Endodermal cell (in vitro differentiated cells): ENCODE data around the gene CYP19A1. TPM values are rescaled to one million over a fixed set of nuclear protein-coding genes. Genes with fewer than 3 reads are reported as not detected.

Source experiments
- DNase-seq: peaks from one replicate; pipeline ENCODE4 v3.0.0-alpha.2; 2017
- H3K27ac ChIP-seq: 2 replicates; pipeline ENCODE4 v1.5.1; 2013; ENCODE audit warnings: mild to moderate bottlenecking, low read depth, low read length, moderate library complexity
- H3K27me3 ChIP-seq: 2 replicates; pipeline ENCODE4 v1.6.1; 2013; ENCODE audit warnings: mild to moderate bottlenecking, low read length, moderate library complexity; ENCODE audit not compliant: insufficient read depth, control insufficient read depth, poor library complexity, severe bottlenecking
- H3K36me3 ChIP-seq: 2 replicates; pipeline ENCODE4 v1.7.0; 2013; ENCODE audit warnings: mild to moderate bottlenecking, low read length, moderate library complexity; ENCODE audit not compliant: control insufficient read depth, insufficient read depth
- H3K4me1 ChIP-seq: one replicate; pipeline ENCODE4 v1.7.0; 2013; ENCODE audit warnings: low read length; ENCODE audit not compliant: control insufficient read depth, insufficient read depth
- H3K4me3 ChIP-seq: 2 replicates; pipeline ENCODE4 v1.5.1; 2013; ENCODE audit warnings: mild to moderate bottlenecking, low read length, moderate library complexity
- H3K9ac ChIP-seq: 2 replicates; pipeline ENCODE4 v1.6.1; 2013; ENCODE audit warnings: mild to moderate bottlenecking, low read length, moderate library complexity; ENCODE audit not compliant: poor library complexity, severe bottlenecking; ENCODE audit errors: extremely low read depth
- H3K9me3 ChIP-seq: 2 replicates; pipeline ENCODE4 v1.6.1; 2013; ENCODE audit warnings: mild to moderate bottlenecking, low read length, moderate library complexity; ENCODE audit not compliant: control insufficient read depth
- H3K27ac Mint-ChIP-seq: 2 replicates; pipeline ENCODE4 v1.8.0; 2020; ENCODE audit warnings: mixed read lengths
- H3K27me3 Mint-ChIP-seq: 2 replicates; pipeline ENCODE4 v1.8.0; 2021; ENCODE audit warnings: mild to moderate bottlenecking, mixed read lengths; ENCODE audit not compliant: insufficient read depth
- H3K36me3 Mint-ChIP-seq: 2 replicates; pipeline ENCODE4 v1.8.0; 2020; ENCODE audit warnings: low read depth, mixed read lengths
- H3K4me1 Mint-ChIP-seq: 2 replicates; pipeline ENCODE4 v1.8.0; 2020; ENCODE audit warnings: mixed read lengths
- H3K4me3 Mint-ChIP-seq: 2 replicates; pipeline ENCODE4 v1.8.0; 2020; ENCODE audit warnings: mild to moderate bottlenecking, moderate library complexity, mixed read lengths
- H3K9me3 Mint-ChIP-seq: 2 replicates; pipeline ENCODE4 v1.8.0; 2020; ENCODE audit warnings: mild to moderate bottlenecking, mixed read lengths
- WGBS, 2 experiments: methylation state at CpG; one replicate each; pipeline versions ENCODE4 v1.1.5 to v1.1.7; 2013; ENCODE audit warnings: missing lambda C conversion rate in 2 of 2, mixed read lengths in 1 of 2; ENCODE audit not compliant: insufficient coverage in 1 of 2, insufficient read length in 1 of 2; 5-methylcytosine and 5-hydroxymethylcytosine counted together
- total RNA-seq, 2 donors: library from RNA; stranded (reverse); fragmentation: NEBNext Ultra II Directional in 1 of 2; extraction: Animal tissue kit (Norgen Biotek cat#: 25700) in 1 of 2; gene quantifications; 2 replicates in 1 of 2; 3 replicates in 1 of 2; pipeline ENCODE4 v1.2.1, GENCODE V29; 2021
- TF ChIP-seq, protein P1 (sequence below): fragments of 200-600 bp; sonication (generic); conservative IDR thresholded peaks from 2 replicates; pipeline ENCODE4 v1.5.0; 2021; ENCODE audit warnings: antibody characterized with exemption, mild to moderate bottlenecking

CYP19A1 gene
- total RNA-seq, 2 donors from 2014 or later, result not detected

DNA sequence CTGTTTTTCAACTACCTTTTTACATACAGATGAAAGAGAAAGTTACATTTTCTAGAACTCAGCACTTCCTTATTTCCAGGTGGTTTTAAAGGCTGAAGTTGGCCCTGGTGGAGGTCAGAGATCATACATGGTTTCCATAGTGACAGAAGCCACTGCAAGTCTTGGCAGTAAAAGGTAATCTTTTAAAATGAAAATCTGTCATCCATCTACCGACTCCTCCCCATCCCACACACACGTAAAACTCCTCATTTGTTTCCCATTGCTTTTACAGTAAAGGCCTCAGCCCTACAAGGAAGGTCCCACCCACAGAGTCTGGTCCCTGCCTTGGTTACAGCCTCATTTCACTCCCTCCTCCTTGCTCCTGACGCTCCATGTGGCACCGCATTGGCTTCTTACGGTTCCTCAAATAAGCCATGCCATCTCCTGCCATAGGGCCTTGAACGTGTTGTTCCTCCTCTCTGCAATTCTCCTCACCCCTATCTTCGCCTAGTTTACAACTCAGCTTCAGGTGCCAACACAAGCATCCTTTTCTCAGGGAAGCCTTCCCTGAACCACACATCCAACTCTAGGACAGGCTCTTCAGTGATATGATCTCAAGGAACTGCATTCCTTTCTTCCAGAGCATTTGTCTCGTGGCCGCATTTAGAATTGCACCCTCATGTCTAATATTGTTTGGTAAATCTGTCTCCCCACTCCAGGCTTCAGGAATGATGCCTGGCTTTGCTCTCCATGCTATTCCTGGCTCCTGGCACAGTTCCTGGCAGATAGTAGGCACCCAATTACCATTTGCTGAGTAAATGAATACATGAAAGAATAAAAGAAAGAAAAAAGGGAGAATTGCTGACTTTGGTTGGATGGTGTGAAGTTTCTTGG is 2.6 kb downstream of the CYP19A1 start:
- Histone ChIP-seq H3K9ac (no peak overlapping the region), H3K4me3 (no peak overlapping the region), H3K4me1 (no peaks in the 10 kb centered on the region), H3K27ac (no peak overlapping the region), H3K27me3 (peaks cover 74% of the 10 kb centered on the region), H3K9me3 (peaks cover 17% of the 10 kb centered on the region), H3K36me3 (no peaks in the 10 kb centered on the region)
- Mint-ChIP-seq H3K9me3 (no peaks in the 10 kb centered on the region), H3K27ac (no peak overlapping the region), H3K36me3 (no peaks in the 10 kb centered on the region), H3K27me3 (peaks cover 55% of the 10 kb centered on the region), H3K4me3 (no peak overlapping the region), H3K4me1 (no peaks in the 10 kb centered on the region)
- TF ChIP-seq, protein P1, sequence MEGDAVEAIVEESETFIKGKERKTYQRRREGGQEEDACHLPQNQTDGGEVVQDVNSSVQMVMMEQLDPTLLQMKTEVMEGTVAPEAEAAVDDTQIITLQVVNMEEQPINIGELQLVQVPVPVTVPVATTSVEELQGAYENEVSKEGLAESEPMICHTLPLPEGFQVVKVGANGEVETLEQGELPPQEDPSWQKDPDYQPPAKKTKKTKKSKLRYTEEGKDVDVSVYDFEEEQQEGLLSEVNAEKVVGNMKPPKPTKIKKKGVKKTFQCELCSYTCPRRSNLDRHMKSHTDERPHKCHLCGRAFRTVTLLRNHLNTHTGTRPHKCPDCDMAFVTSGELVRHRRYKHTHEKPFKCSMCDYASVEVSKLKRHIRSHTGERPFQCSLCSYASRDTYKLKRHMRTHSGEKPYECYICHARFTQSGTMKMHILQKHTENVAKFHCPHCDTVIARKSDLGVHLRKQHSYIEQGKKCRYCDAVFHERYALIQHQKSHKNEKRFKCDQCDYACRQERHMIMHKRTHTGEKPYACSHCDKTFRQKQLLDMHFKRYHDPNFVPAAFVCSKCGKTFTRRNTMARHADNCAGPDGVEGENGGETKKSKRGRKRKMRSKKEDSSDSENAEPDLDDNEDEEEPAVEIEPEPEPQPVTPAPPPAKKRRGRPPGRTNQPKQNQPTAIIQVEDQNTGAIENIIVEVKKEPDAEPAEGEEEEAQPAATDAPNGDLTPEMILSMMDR, result no peak
- no peak for DNase-seq
- WGBS, 2 experiments, result 89 to 92% methylated on average over 5 to 9 of the region's 9 CpGs

DNA sequence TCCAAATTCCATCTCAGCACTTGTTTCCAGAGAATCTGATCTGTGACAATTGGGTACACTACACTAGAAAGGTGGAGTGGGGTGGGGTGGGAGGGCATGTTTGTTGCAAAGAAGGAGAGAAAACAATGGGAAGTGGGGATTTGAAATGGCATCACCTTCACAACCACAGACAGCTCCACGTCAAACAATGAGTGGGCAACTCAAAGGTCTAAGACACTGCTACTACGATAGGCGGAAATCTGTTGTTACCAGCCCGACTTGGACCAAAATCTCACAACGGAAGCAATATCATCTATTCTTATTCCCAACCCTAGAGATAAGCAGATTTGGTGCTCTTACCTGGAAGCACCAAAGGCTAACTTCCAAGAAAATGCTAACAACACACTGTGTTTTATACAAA is 3.3 kb downstream of the CYP19A1 start:
- H3K4me3 ChIP-seq, result no peak overlapping the region
- peaks cover 67% of the 10 kb centered on the region for H3K27me3 ChIP-seq
- H3K9me3 ChIP-seq, result peaks cover 17% of the 10 kb centered on the region
- Mint-ChIP-seq H3K9me3 (no peaks in the 10 kb centered on the region), H3K4me1 (no peaks in the 10 kb centered on the region), H3K27ac (no peak overlapping the region), H3K27me3 (peaks cover 48% of the 10 kb centered on the region), H3K36me3 (no peaks in the 10 kb centered on the region), H3K4me3 (no peak overlapping the region)
- TF ChIP-seq, protein P1, result no peak
- DNase-seq, result no peak
- no peaks in the 10 kb centered on the region for H3K4me1 ChIP-seq
- WGBS, 2 experiments, result 90 to 93% methylated on average over 5 of the region's 5 CpGs
- H3K36me3 ChIP-seq, result no peaks in the 10 kb centered on the region
- no peak overlapping the region for H3K27ac ChIP-seq
- no peak overlapping the region for H3K9ac ChIP-seq

DNA sequence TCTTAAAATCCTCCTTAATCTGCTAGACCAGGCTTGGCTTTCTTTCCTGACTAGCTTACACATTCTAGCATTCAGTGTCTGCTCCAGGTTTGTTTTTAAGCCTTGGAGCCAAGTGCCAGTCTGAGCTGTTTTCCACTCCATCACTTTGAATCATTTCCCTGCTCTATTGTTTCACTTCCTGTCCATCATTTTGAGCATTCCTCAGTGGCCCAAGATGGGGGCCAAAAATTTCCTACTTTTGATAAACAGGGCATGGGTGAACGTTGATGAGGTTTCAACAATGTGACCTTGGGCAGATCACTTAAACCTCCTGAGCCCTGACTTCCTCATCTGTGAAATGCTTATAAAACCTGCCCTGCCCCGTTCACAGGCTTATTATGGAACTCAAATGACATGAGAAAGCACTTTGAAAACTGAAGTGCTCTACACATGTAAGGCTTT is 4.4 kb downstream of the CYP19A1 start:
- Histone ChIP-seq H3K27ac (no peak overlapping the region), H3K4me1 (no peaks in the 10 kb centered on the region), H3K4me3 (no peak overlapping the region), H3K36me3 (no peaks in the 10 kb centered on the region), H3K9me3 (peaks cover 17% of the 10 kb centered on the region), H3K27me3 (peaks cover 65% of the 10 kb centered on the region), H3K9ac (no peak overlapping the region)
- H3K4me1 Mint-ChIP-seq, result no peaks in the 10 kb centered on the region
- H3K4me3 Mint-ChIP-seq, result no peak overlapping the region
- H3K27ac Mint-ChIP-seq, result no peak overlapping the region
- H3K27me3 Mint-ChIP-seq, result peaks cover 38% of the 10 kb centered on the region
- no peaks in the 10 kb centered on the region for H3K36me3 Mint-ChIP-seq
- no peak for DNase-seq
- no peaks in the 10 kb centered on the region for H3K9me3 Mint-ChIP-seq
- WGBS, 2 experiments, result 85 to 91% methylated on average over 1 to 2 of the region's 2 CpGs
- TF ChIP-seq, protein P1, result no peak
